ENCODE data around the gene IL12RB2.

IL12RB2 gene

DNA sequence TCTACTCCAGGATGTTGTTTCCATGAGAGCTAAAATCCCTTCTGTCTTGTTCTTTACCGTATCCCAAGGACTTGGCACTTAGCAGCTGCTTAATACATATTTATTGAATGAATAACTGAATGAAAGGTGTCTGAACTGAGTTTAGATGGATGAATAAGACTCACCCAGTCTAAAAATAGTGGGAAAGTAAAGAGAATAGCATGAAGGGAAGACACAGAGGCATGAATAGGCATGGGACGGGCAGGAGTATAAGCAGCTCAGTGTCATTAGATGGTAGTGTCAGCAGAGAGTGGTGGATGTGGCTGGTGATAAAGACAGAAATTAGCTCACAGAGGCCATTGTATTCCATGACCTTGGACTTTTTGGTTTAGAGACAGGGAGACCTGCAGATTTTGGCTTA lies 9.2 kb downstream of the IL12RB2 start:
- TF ChIP-seq, protein P1, sequence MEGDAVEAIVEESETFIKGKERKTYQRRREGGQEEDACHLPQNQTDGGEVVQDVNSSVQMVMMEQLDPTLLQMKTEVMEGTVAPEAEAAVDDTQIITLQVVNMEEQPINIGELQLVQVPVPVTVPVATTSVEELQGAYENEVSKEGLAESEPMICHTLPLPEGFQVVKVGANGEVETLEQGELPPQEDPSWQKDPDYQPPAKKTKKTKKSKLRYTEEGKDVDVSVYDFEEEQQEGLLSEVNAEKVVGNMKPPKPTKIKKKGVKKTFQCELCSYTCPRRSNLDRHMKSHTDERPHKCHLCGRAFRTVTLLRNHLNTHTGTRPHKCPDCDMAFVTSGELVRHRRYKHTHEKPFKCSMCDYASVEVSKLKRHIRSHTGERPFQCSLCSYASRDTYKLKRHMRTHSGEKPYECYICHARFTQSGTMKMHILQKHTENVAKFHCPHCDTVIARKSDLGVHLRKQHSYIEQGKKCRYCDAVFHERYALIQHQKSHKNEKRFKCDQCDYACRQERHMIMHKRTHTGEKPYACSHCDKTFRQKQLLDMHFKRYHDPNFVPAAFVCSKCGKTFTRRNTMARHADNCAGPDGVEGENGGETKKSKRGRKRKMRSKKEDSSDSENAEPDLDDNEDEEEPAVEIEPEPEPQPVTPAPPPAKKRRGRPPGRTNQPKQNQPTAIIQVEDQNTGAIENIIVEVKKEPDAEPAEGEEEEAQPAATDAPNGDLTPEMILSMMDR (IDR thresholded peaks at IDR 0.05; ENCODE audit: control extremely low read depth, extremely low read depth, low read depth, missing control alignments): no peak
- no peak for DNase-seq (ENCODE audit: extremely low spot score)
- POLR2A ChIA-PET: no interaction called here
- CTCF ChIA-PET: interaction anchor here (0.9 to 1.8 kb wide), 5 partner anchors 8 to 184 kb away, joined by 3 to 4 read pairs (median 3); no protein-coding TSS in a partner anchor

DNA sequence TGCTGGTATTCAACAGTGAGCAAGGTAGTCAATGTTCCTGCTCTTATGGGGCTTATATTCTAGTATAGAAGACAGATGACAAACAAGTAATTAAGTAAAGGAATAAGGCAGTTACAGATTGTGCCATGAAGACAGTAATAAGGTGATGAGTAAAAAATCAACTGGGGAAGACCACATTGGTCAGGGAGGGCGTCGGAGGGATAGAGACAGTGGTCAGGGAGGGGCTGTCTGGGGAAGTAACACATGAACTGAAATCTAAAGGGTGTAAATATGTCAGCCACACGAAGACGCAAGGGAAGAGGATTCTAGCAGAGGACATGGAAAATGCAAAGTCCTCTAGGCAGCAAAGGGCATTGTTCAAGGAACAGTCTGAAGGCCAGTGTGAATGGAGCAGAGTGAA lies 10.1 kb downstream of the IL12RB2 start:
- CTCF ChIA-PET: interaction anchor here (1.5 kb wide), 1 partner anchor 10 kb away, joined by 4 read pairs; no protein-coding TSS in a partner anchor

DNA sequence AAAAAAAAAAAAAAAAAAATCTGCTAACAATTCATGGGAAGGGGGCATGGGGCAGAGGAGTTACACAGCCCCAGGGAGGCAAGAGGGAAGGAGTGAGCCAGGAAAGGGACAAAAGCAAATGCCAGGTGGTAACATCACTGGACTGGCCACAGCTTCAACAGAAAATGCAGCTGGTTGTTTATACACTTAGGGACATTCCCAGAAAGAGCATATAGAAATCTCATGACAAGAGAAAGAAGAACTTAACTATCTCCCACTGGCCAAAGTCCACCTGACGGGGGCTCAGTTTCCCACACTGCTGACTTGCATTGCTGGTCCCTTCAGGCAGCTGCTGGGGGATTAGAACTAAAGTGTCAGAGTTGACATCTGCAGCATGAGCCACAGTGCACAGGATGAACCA lies 14.8 kb downstream of the IL12RB2 start:
- TF ChIP-seq, protein P1 (IDR thresholded peaks at IDR 0.05; ENCODE audit: control extremely low read depth, extremely low read depth, low read depth, missing control alignments): no peak
- ChIA-PET POLR2A (interaction anchor here (0.6 kb wide), 1 partner anchor 81 kb away, joined by 5 read pairs; no protein-coding TSS in a partner anchor), CTCF (interaction anchor here (0.8 to 1.5 kb wide), 3 partner anchors 8 to 108 kb away, joined by 3 to 6 read pairs (median 5); no protein-coding TSS in a partner anchor)
- DNase-seq (ENCODE audit: extremely low spot score): peak; percentile 17

More for the DNA sequence above, 10.1 kb downstream of the IL12RB2 start:
- DNase-seq (ENCODE audit: extremely low spot score): no peak
- POLR2A ChIA-PET: no interaction called here
- TF ChIP-seq, protein P1 (IDR thresholded peaks at IDR 0.05; ENCODE audit: control extremely low read depth, extremely low read depth, low read depth, missing control alignments): no peak

DNA sequence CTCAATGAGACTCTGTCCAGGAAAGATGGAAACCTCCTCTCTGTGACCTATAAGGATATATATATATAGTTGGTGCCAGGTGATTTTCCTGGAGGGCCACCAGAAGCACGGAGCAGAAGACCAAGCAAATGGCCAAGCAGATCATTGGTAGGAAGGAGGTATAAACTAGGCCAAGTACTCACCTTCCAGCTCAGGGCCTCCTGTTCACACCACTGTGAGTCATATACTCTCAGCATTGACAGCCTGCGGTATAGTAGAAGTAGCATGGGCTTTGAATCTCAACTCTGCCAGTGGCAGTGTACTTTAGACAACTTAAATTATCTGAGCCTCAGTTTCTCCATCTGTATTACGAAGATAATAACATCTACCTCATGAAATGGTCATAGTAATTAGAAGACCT lies 15.4 kb downstream of the IL12RB2 start:
- DNase-seq (ENCODE audit: extremely low spot score): no peak
- CTCF ChIA-PET: interaction anchor here (0.8 to 1.5 kb wide), 3 partner anchors 8 to 109 kb away, joined by 3 to 6 read pairs (median 5); no protein-coding TSS in a partner anchor
- TF ChIP-seq, protein P1 (IDR thresholded peaks at IDR 0.05; ENCODE audit: control extremely low read depth, extremely low read depth, low read depth, missing control alignments): no peak
- POLR2A ChIA-PET: no interaction called here

DNA sequence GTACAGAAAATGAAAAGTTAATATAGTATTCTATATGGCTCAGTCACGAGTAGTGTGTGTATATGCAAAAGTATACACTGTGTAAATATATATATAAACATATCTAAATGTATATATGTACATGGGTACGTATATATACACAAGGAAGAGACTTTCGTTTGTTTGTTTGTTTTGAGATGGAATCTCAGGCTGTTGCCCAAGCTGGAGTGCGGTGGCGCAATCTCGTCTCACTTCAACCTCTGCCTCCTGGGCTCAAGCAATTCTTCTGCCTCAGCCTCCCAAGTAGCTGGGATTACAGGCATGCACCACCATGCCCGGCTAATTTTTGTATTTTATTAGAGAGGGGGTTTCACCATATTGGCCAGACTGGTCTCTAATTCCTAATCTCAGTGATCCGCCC lies 16.4 kb downstream of the IL12RB2 start:
- POLR2A ChIA-PET: no interaction called here
- TF ChIP-seq, protein P1 (IDR thresholded peaks at IDR 0.05; ENCODE audit: control extremely low read depth, extremely low read depth, low read depth, missing control alignments): no peak
- CTCF ChIA-PET: interaction anchor here (0.7 to 2.6 kb wide), 5 partner anchors 9 to 111 kb away, joined by 3 to 12 read pairs (median 5); no protein-coding TSS in a partner anchor

DNA sequence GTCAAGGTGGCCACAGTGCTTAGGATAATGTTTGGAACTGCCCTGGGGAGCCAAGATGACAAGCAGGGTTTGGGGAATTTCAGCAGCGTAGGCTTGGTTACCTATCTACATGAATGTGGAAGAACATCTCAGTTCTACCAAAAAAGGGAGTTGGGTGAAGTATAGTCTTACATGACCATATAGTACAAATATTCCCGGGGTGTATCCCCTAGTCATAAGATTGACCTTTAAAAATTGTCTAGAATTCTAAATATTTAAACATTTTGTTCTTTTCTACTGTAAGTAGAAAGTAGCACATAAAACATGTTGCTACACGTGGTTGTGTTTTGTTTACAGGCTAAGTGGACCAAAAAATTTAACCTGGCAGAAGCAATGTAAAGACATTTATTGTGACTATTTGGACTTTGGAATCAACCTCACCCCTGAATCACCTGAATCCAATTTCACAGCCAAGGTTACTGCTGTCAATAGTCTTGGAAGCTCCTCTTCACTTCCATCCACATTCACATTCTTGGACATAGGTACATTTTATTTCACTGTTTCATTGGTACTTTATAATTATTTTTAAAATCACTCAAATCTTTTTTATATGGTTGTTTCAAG lies 20.3 kb downstream of the IL12RB2 start:
- TF ChIP-seq, protein P1 (IDR thresholded peaks at IDR 0.05; ENCODE audit: control extremely low read depth, extremely low read depth, low read depth, missing control alignments): no peak
- ChIA-PET CTCF (interaction anchor here (1.5 kb wide), 1 partner anchor 19 kb away, joined by 6 read pairs; no protein-coding TSS in a partner anchor), POLR2A (no interaction called here)
- no peak for DNase-seq (ENCODE audit: extremely low spot score)

More for the DNA sequence above, 16.4 kb downstream of the IL12RB2 start:
- no peak for DNase-seq (ENCODE audit: extremely low spot score)
